ENCODE data around the gene KCNK17.

The KCNK17 gene

GRCh38 chr6:39310542-39310941 lies 3.7 kb downstream of the KCNK17 start:
- Mint-ChIP-seq H3K4me1 (no peaks in the 10 kb centered on the region), H3K9me3 (no peaks in the 10 kb centered on the region), H3K36me3 (ENCODE audit: low read depth) (no peaks in the 10 kb centered on the region), H3K27me3 (ENCODE audit: low read depth, poor library complexity) (peaks cover 88% of the 10 kb centered on the region), H3K4me3 (no peak overlapping the region), H3K27ac (no peak overlapping the region)
- TF ChIP-seq, protein P1, sequence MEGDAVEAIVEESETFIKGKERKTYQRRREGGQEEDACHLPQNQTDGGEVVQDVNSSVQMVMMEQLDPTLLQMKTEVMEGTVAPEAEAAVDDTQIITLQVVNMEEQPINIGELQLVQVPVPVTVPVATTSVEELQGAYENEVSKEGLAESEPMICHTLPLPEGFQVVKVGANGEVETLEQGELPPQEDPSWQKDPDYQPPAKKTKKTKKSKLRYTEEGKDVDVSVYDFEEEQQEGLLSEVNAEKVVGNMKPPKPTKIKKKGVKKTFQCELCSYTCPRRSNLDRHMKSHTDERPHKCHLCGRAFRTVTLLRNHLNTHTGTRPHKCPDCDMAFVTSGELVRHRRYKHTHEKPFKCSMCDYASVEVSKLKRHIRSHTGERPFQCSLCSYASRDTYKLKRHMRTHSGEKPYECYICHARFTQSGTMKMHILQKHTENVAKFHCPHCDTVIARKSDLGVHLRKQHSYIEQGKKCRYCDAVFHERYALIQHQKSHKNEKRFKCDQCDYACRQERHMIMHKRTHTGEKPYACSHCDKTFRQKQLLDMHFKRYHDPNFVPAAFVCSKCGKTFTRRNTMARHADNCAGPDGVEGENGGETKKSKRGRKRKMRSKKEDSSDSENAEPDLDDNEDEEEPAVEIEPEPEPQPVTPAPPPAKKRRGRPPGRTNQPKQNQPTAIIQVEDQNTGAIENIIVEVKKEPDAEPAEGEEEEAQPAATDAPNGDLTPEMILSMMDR (IDR thresholded peaks at IDR 0.05): no peak
- no peak for DNase-seq

- Mint-ChIP-seq H3K27me3 (ENCODE audit: low read depth, poor library complexity) (peaks cover 88% of the 10 kb centered on the region), H3K36me3 (ENCODE audit: low read depth) (no peaks in the 10 kb centered on the region), H3K9me3 (peaks cover 4% of the 10 kb centered on the region), H3K4me3 (no peak overlapping the region), H3K27ac (no peak overlapping the region), H3K4me1 (no peaks in the 10 kb centered on the region)
- TF ChIP-seq, protein P1 (IDR thresholded peaks at IDR 0.05): peak; percentile 84
- peak; percentile 82 for DNase-seq
These were observed 4.2 kb downstream of the KCNK17 start for GRCh38 chr6:39309942-39310531.

GRCh38 chr6:39307462-39307861 lies 6.8 kb downstream of the KCNK17 start:
- DNase-seq: no peak

DNA sequence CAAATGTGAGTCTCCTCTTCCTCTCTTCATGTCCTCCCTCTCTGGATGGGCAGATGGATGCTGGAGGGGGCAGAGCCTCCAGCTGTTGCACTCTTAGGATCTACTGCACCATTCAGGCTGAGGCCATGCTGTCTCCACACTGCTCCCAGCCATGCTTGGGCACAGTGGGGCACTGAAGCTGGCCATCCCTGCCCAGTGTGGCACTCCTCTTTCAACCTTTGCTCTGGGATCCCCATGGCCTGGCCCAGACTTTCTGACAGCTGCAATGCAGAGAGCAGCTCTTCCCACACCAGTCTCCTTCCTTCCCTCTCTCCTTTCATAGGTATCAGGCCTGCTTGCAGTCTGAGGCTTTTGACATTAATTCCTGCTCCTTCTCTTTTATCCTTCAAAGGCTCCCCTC lies 9.3 kb downstream of the KCNK17 start:
- Mint-ChIP-seq H3K4me1 (peaks cover 9% of the 10 kb centered on the region), H3K36me3 (ENCODE audit: low read depth) (no peaks in the 10 kb centered on the region), H3K9me3 (peaks cover 6% of the 10 kb centered on the region), H3K27ac (no peak overlapping the region), H3K27me3 (ENCODE audit: low read depth, poor library complexity) (peaks cover 63% of the 10 kb centered on the region), H3K4me3 (no peak overlapping the region)
- TF ChIP-seq, protein P1 (IDR thresholded peaks at IDR 0.05): no peak
- DNase-seq: no peak

More at GRCh38 chr6:39307462-39307861, 6.8 kb downstream of the KCNK17 start:
- Mint-ChIP-seq H3K9me3 (peaks cover 6% of the 10 kb centered on the region), H3K27ac (no peak overlapping the region), H3K4me1 (peaks cover 7% of the 10 kb centered on the region), H3K27me3 (ENCODE audit: low read depth, poor library complexity) (peaks cover 73% of the 10 kb centered on the region), H3K4me3 (no peak overlapping the region), H3K36me3 (ENCODE audit: low read depth) (no peaks in the 10 kb centered on the region)
- TF ChIP-seq, protein P1 (IDR thresholded peaks at IDR 0.05): no peak

DNA sequence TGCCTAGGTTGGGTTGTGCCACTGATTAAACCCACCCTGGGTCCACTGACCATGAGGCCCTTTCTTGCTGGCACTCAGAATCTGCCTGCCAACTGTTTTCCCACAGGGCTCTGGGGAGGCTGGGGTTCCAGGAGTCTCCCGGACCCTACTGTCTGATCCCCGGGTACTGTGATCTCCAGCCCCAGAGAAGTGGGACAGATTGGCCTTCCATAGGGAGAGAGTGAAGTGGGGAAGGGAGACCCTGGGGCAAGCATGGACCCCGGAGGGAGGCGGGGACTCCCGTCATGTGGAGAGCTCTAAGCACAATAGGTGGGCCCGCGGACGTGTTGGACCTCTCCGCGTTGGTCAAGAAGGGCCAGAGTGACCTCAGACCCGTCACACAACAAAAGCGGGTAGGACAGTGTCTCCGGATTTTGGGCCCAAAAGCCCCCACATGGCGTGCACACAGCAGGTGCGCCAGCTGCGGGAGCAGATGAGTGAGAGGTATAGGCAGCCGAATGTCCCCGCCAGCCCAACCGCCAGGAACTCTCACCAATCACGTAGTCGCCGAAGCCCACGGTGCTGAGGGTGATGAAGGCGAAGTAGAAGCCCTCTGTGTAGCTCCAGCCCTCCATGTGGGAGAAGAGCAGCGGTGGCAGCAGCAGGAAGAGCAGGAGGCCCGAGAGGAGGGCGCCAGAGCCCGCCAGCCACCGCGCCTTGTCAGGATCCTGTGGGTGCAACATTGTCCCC lies 10.6 kb downstream of the KCNK17 start:
- H3K9me3 Mint-ChIP-seq: peaks cover 6% of the 10 kb centered on the region
- H3K27me3 Mint-ChIP-seq (ENCODE audit: low read depth, poor library complexity): peaks cover 57% of the 10 kb centered on the region
- peaks cover 9% of the 10 kb centered on the region for H3K4me1 Mint-ChIP-seq
- no peak for DNase-seq
- TF ChIP-seq, protein P1 (IDR thresholded peaks at IDR 0.05): no peak
- no peaks in the 10 kb centered on the region for H3K36me3 Mint-ChIP-seq (ENCODE audit: low read depth)
- no peak overlapping the region for H3K4me3 Mint-ChIP-seq
- H3K27ac Mint-ChIP-seq: no peak overlapping the region
